GM21447 (cell line): Measurements from ENCODE around the gene ZNF407.

Source experiments
- ATAC-seq: cut with Tn5 transposase; IDR thresholded peaks from one replicate; pipeline ENCODE4 v1.9.1; 2021; ENCODE audit not compliant: unreplicated experiment

ZNF407 gene

DNA sequence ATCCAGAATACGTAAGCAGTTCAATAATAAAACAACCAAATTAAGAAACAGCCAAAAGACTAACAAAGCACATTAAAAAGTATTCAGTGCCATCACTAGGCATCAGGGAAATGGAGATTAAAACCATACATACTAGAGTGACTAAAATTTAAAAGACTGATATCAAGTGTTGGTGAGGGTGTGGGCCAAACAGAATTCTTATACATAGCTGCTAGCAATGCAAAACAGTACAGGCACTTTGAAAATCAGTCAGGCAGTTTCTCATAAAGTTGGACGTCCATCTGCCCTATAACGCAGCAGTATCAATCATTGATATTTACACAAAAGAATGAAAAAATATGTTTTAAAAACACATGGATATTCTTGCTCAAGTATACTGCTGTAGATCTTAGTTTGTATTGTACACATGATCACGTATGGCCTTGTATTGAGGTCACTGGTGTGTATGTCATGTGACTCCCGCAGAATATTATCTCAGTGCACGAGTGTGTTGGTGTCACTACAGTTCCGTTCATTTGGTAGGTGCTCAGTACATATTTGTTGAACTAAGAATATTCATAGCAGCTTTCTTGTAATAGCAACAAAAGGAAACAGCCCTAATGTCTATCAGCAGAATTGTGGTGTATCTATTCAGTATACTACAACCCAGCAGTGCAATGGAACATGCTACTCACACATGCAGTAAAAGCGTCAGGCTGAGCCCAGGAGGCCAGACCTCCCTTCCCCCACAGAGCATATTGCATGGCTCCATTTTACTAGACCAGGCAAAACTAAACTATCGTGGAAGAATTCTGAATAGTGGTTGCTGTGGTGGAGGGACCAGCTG, 28.6 kb downstream of the ZNF407 start:
- no peak for ATAC-seq

- no peak for ATAC-seq
Measured at GRCh38 chr18:74630804-74631203, 33.1 kb downstream of the ZNF407 start.

- ATAC-seq = no peak
Measured at GRCh38 chr18:74631212-74631611, 33.5 kb downstream of the ZNF407 start.

DNA sequence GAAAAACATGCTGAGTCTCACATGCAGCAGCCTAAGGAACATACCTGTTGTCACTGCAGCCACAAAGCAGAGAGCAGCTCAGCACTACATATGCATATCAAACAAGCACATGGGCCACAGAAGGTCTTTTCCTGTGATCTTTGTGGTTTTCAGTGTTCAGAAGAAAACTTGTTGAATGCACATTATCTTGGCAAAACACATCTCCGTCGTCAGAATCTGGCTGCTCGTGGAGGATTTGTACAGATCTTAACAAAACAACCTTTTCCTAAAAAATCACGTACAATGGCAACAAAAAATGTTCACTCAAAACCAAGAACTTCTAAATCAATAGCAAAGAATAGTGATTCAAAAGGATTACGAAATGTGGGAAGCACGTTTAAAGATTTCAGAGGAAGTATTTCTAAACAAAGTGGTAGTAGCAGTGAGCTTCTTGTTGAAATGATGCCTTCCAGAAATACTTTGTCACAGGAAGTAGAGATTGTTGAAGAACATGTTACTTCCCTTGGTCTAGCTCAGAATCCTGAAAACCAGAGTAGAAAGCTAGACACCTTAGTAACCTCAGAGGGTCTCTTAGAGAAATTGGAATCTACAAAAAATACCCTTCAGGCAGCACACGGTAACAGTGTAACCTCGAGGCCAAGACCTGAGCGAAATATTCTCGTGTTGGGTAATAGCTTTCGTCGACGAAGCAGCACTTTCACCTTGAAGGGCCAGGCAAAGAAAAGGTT, 34.1 kb downstream of the ZNF407 start:
- no peak for ATAC-seq

- ATAC-seq = no peak
Measured at GRCh38 chr18:74632351-74632679, 34.6 kb downstream of the ZNF407 start.

- no peak for ATAC-seq
Measured at GRCh38 chr18:74632856-74633255, 35.2 kb downstream of the ZNF407 start.

GRCh38 chr18:74633652-74634352, 36.1 kb downstream of the ZNF407 start:
- ATAC-seq = no peak

- no peak for ATAC-seq
Measured at GRCh38 chr18:74635224-74635975, 37.7 kb downstream of the ZNF407 start.

- no peak for ATAC-seq
Measured at GRCh38 chr18:74637070-74637469, 39.4 kb downstream of the ZNF407 start.

DNA sequence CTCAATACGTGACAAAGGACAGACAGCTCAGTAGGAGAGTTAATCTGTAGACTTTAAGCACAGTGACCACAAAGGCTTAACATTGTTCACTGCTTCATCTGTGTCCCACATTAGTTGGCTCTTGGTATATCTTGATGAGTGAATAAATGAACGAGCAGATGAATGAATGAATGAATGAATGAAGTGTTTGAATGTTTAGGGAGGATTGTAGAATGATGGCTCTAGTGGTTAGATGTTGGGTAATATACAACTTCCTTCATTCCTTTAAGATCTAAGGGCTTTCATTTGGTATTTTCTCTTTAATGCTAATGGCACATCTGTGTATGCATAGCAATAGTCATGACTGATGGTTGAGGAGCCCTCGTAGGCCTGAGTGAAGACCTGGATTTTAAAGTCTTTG, 40.5 kb downstream of the ZNF407 start:
- no peak for ATAC-seq

- no peak for ATAC-seq
Measured at GRCh38 chr18:74644713-74645112, 47.0 kb downstream of the ZNF407 start.

DNA sequence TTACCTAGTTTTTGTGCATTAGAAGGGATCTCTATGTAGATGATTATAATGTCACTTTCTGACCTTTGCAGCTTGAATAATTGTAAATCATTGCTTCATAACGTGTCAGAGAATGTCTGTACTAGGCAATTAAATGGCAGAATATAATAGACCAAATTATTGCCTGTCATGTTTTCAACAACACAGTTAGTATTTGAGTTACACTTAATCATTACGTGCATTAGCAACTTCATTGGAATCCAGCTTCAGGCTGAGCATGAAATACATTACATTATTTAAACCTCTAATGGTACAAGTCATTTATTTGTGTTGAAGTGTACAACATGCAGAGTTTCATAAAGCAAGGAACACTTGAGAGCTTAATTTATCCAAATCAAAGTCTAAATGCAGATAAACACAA, 48.0 kb downstream of the ZNF407 start:
- ATAC-seq = no peak

DNA sequence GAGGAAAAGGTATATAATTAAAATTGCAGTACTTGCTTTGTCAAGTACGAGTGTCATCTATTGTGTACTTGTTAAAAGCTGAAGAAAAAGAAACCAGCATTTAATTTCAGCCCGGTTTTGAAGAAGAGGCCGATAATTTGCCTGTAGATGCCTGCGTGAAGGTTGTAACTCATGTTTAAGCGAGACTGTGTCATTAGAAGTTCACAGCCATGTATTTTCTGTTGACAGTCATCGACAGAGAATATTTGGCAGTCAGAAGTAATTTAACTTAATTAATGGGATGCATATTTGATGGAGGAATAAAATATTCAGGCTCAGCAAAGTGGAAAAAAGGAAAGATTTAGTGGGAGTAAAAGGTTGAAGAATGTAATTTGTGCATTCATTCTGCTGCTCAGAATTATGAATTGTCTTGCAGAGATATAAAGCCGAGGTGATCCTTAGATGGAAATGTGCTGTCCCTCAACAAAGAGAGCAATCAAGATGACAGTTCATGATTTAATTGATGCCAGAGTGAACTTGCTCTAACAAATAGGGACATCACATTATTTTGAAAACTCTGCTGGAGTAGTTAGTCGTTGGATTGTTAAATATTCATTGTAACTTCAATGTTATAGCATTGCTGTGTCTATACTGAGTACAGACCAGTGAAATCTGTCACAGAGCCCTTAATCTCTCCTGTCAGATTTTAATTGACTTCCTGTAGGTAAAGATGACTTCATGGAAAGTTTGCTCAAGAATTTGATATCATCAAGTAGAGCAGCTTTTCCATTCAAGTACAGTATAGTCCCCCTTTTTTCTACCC, 53.9 kb downstream of the ZNF407 start:
- ATAC-seq = no peak

- no peak for ATAC-seq
Measured at GRCh38 chr18:74652392-74652988, 54.8 kb downstream of the ZNF407 start.

DNA sequence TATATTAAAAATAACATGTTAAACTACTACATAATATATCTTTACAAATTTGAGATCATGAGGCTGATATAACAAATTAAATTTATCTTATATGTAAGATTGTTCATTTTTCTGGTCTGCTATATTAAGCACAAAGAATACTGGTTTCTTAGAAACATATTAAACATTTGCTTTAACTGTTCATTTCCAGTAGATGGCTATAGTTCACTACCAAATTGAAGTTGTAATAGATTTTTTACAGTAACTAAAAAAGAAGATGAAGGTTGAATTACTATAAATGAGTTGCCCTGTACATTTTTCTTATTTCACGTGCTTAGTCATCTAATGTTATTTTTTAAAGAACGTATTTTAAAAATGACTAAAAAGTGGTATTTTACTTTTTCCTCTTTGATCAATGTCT, 57.0 kb downstream of the ZNF407 start:
- no peak for ATAC-seq

GRCh38 chr18:74661008-74661407, 63.3 kb downstream of the ZNF407 start:
- ATAC-seq = no peak

GRCh38 chr18:74661691-74662090, 64.0 kb downstream of the ZNF407 start:
- no peak for ATAC-seq

- no peak for ATAC-seq
Measured at GRCh38 chr18:74662622-74663021, 65.0 kb downstream of the ZNF407 start.

DNA sequence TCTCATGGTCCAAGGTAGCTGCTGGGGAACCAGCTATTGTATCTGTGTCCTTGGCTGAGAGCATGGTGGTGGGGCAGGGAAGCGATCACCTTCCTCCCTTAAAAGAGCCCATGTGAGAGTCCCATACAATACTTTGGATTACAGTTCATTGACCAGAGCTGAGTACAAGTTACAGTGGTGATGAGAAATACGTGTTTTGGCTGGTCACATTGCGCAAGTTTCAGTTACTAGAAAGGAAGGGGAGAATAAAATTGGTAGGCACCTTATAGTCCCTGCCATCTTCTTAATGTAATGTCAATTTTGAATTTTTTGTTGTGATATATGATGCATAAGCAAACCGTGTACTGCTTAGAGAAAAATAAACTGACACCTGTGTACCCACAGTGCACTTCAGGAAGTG, 67.7 kb downstream of the ZNF407 start:
- ATAC-seq = no peak

GRCh38 chr18:74665905-74666304, 68.2 kb downstream of the ZNF407 start:
- no peak for ATAC-seq
